Type B pancreatic cell (in vitro differentiated cells): ENCODE measurements around the gene APPL2. TPM values are rescaled to one million over a fixed set of nuclear protein-coding genes. Genes with fewer than 3 reads are reported as not detected.

Source experiments
- DNase-seq: peaks from one replicate; pipeline ENCODE4 v3.0.0; 2021; ENCODE audit warnings: mixed read lengths; ENCODE audit not compliant: unreplicated experiment; ENCODE audit errors: extremely low spot score
- H3K27ac Mint-ChIP-seq: 2 replicates; pipeline ENCODE4 v1.8.0; 2021; ENCODE audit warnings: mild to moderate bottlenecking, mixed read lengths
- H3K27me3 Mint-ChIP-seq: 2 replicates; pipeline ENCODE4 v1.8.0; 2021; ENCODE audit warnings: mixed read lengths
- H3K36me3 Mint-ChIP-seq: 2 replicates; pipeline ENCODE4 v1.8.0; 2021; ENCODE audit warnings: mixed read lengths
- H3K4me1 Mint-ChIP-seq: one replicate; pipeline ENCODE4 v1.8.0; 2021; ENCODE audit warnings: mixed read lengths; ENCODE audit not compliant: unreplicated experiment
- H3K4me3 Mint-ChIP-seq: 2 replicates; pipeline ENCODE4 v1.8.0; 2021; ENCODE audit warnings: mild to moderate bottlenecking, mixed read lengths
- H3K9me3 Mint-ChIP-seq: 2 replicates; pipeline ENCODE4 v1.8.0; 2021; ENCODE audit warnings: mixed read lengths
- CTCF ChIP-seq: fragments of 200-600 bp; sonication (generic); conservative IDR thresholded peaks from 2 replicates; pipeline ENCODE4 v1.5.0; 2021; ENCODE audit warnings: antibody characterized with exemption, mild to moderate bottlenecking
- total RNA-seq: library from RNA; stranded (reverse); gene quantifications from 2 replicates; pipeline ENCODE4 v1.2.1, GENCODE V29; 2021; ENCODE audit warnings: low replicate concordance

Gene APPL2
- total RNA-seq, 1 donor from 2014 or later = 46.1 TPM

GRCh38 chr12:105279460-105280056, 43.6 kb upstream of the APPL2 start:
- no peak for DNase-seq
- peaks cover 12% of the 10 kb centered on the region for H3K27me3 Mint-ChIP-seq
- no peak overlapping the region for H3K4me3 Mint-ChIP-seq
- H3K9me3 Mint-ChIP-seq = no peaks in the 10 kb centered on the region
- no peaks in the 10 kb centered on the region for H3K36me3 Mint-ChIP-seq
- no peak overlapping the region for H3K27ac Mint-ChIP-seq
- peak; percentile 81 for TF ChIP-seq CTCF
- no peaks in the 10 kb centered on the region for H3K4me1 Mint-ChIP-seq

GRCh38 chr12:105278043-105278697, 42.2 kb upstream of the APPL2 start:
- no peaks in the 10 kb centered on the region for H3K27me3 Mint-ChIP-seq
- no peak overlapping the region for H3K27ac Mint-ChIP-seq
- H3K4me3 Mint-ChIP-seq = no peak overlapping the region
- H3K4me1 Mint-ChIP-seq = no peaks in the 10 kb centered on the region
- DNase-seq = no peak
- H3K9me3 Mint-ChIP-seq = no peaks in the 10 kb centered on the region
- no peaks in the 10 kb centered on the region for H3K36me3 Mint-ChIP-seq
- TF ChIP-seq CTCF = peak; percentile 53

GRCh38 chr12:105275997-105276733, 40.2 kb upstream of the APPL2 start:
- TF ChIP-seq CTCF = no peak
- no peaks in the 10 kb centered on the region for H3K4me1 Mint-ChIP-seq
- no peak for DNase-seq
- H3K36me3 Mint-ChIP-seq = no peaks in the 10 kb centered on the region
- no peaks in the 10 kb centered on the region for H3K27me3 Mint-ChIP-seq
- no peak overlapping the region for H3K4me3 Mint-ChIP-seq
- no peak overlapping the region for H3K27ac Mint-ChIP-seq
- H3K9me3 Mint-ChIP-seq = no peaks in the 10 kb centered on the region

- H3K9me3 Mint-ChIP-seq = no peaks in the 10 kb centered on the region
- no peak overlapping the region for H3K27ac Mint-ChIP-seq
Measured at GRCh38 chr12:105274571-105274970, 38.6 kb upstream of the APPL2 start.

GRCh38 chr12:105273601-105274000, 37.6 kb upstream of the APPL2 start:
- Mint-ChIP-seq H3K4me3 (no peak overlapping the region), H3K27ac (no peak overlapping the region), H3K9me3 (no peaks in the 10 kb centered on the region), H3K27me3 (no peaks in the 10 kb centered on the region), H3K4me1 (no peaks in the 10 kb centered on the region), H3K36me3 (no peaks in the 10 kb centered on the region)
- no peak for TF ChIP-seq CTCF
- no peak for DNase-seq

More at GRCh38 chr12:105274571-105274970, 38.6 kb upstream of the APPL2 start:
- no peak for TF ChIP-seq CTCF
- no peaks in the 10 kb centered on the region for H3K36me3 Mint-ChIP-seq
- H3K4me1 Mint-ChIP-seq = no peaks in the 10 kb centered on the region
- DNase-seq = no peak
- H3K4me3 Mint-ChIP-seq = no peak overlapping the region
- H3K27me3 Mint-ChIP-seq = no peaks in the 10 kb centered on the region
